ENCODE measurements around the gene BMPR2. TPM values are rescaled to one million over a fixed set of nuclear protein-coding genes. Genes with fewer than 3 reads are reported as not detected.
"Not testable (repeated sequence)": the region's sequence is repeated elsewhere in the genome, so short reads cannot be mapped to it uniquely, and the experiment has no call there.

Gene BMPR2
- total RNA-seq, 1 donor from 2014 or later = 11.8 TPM

DNA sequence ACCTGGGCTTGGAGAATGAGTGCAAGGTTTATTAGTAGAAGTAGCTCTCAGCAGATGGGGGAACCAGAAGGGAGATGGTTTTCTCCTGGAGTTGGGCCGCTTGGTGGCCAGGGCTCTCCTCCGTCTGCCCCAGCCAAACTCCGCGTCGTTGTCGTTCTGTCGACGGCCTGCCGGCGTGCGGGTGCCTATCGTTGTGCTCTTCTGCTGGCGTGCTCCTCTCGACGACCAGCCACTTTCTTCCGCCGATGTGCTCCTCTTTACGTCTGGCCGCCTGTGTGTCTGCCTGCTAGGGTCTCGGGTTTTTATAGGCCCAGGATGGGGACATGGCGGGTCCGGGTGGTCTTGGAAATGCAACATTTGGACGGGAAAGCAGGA lies 119.1 kb downstream of the BMPR2 start:
- peaks cover 5% of the 10 kb centered on the region for H4K20me1 ChIP-seq (ENCODE audit: low read depth)

DNA sequence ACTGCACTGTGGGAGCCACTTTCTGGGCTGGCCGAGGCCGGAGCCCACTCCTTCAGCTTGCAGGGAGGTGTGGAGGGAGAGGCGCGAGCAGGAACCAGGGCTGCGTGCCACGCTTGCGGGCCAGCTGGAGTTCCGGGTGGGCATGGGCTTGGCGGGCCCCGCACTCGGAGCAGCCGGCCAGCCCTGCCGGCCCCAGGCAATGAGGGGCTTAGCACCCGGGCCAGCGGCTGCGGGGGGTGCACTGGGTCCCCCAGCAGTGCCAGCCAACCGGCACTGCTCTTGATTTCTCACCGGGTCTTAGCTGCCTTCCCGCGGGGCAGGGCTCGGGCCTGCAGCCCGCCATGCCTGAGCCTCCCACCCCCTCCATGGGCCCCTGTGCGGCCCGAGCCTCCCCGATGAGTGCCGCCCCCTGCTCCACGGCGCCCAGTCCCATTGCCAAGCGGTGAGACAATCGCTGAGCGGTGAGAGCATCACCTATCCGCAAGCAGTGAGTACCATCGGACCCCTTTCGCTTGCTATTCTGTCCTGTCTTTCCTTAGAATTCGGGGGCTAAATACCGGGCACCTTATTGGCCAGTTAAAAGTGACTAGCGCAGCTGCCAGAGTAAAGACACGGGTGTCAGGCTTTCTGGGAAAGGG lies 120.8 kb downstream of the BMPR2 start:
- Histone ChIP-seq H3K4me2 (peak overlapping the region; percentile 12), H3K4me1 (peaks cover 11% of the 10 kb centered on the region), H3F3A (ENCODE audit: low read depth) (peaks cover 14% of the 10 kb centered on the region)
- H3K9me3 Mint-ChIP-seq; H3K4me3 ChIP-seq; H4K20me1 ChIP-seq (ENCODE audit: low read depth); H3K9ac ChIP-seq; DNase-seq (ENCODE audit: low spot score); H3K27me3 ChIP-seq; H3K36me3 ChIP-seq; H2AFZ ChIP-seq (replicated peaks); H3K27ac ChIP-seq; H3K27ac Mint-ChIP-seq; H3K9me3 ChIP-seq (ENCODE audit: low read depth); H3K27me3 Mint-ChIP-seq (ENCODE audit: insufficient read depth, low read depth); H3K79me2 ChIP-seq (ENCODE audit: low read depth): not testable (repeated sequence)
- Mint-ChIP-seq H3K4me3 (peak overlapping the region; percentile 73), H3K4me1 (peaks cover 19% of the 10 kb centered on the region), H3K36me3 (peaks cover 10% of the 10 kb centered on the region)

More for the DNA sequence above, 119.1 kb downstream of the BMPR2 start:
- H3K4me3 ChIP-seq = no peak overlapping the region
- H3F3A ChIP-seq (ENCODE audit: low read depth) = peaks cover 14% of the 10 kb centered on the region
- no peaks in the 10 kb centered on the region for H3K9me3 ChIP-seq (ENCODE audit: low read depth)
- H3K9ac ChIP-seq = no peak overlapping the region
- H3K4me1 ChIP-seq = peaks cover 11% of the 10 kb centered on the region
- Mint-ChIP-seq H3K4me1 (peaks cover 19% of the 10 kb centered on the region), H3K9me3 (peaks cover 3% of the 10 kb centered on the region), H3K27ac (no peak overlapping the region), H3K36me3 (peaks cover 8% of the 10 kb centered on the region), H3K4me3 (no peak overlapping the region), H3K27me3 (ENCODE audit: insufficient read depth, low read depth) (no peaks in the 10 kb centered on the region)
- no peak overlapping the region for H3K4me2 ChIP-seq
- no peak overlapping the region for H3K27ac ChIP-seq
- DNase-seq (ENCODE audit: low spot score) = no peak
- TF ChIP-seq EZH2 (IDR thresholded peaks at IDR 0.05) = no peak
- TF ChIP-seq, protein P1, sequence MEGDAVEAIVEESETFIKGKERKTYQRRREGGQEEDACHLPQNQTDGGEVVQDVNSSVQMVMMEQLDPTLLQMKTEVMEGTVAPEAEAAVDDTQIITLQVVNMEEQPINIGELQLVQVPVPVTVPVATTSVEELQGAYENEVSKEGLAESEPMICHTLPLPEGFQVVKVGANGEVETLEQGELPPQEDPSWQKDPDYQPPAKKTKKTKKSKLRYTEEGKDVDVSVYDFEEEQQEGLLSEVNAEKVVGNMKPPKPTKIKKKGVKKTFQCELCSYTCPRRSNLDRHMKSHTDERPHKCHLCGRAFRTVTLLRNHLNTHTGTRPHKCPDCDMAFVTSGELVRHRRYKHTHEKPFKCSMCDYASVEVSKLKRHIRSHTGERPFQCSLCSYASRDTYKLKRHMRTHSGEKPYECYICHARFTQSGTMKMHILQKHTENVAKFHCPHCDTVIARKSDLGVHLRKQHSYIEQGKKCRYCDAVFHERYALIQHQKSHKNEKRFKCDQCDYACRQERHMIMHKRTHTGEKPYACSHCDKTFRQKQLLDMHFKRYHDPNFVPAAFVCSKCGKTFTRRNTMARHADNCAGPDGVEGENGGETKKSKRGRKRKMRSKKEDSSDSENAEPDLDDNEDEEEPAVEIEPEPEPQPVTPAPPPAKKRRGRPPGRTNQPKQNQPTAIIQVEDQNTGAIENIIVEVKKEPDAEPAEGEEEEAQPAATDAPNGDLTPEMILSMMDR (IDR thresholded peaks at IDR 0.05) = no peak
- no peak for TF ChIP-seq EZH2phosphoT487 (IDR thresholded peaks at IDR 0.05)
- H2AFZ ChIP-seq (replicated peaks) = no peak overlapping the region
- no peaks in the 10 kb centered on the region for H3K27me3 ChIP-seq
- H3K36me3 ChIP-seq = no peaks in the 10 kb centered on the region
- no peaks in the 10 kb centered on the region for H3K79me2 ChIP-seq (ENCODE audit: low read depth)

DNA sequence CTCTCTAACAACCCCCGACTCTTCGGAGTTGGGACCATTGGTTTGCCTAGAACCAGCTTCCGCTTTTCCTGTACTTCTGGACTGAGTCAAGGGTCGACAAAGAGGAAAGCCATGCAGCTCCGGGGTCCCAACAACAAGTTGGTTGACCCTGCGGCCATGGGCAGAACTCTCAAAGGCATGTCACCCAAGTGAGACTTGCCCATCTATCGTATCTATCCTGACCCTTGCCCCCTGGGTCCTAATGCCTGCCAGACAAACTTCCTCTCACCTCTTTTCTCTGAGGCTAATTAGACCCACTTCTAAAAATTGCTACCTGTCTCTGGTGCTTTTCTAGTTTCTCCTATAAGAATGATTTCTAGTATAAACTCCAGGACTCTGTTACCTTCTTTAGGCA lies 121.3 kb downstream of the BMPR2 start:
- not testable (repeated sequence) for H3K36me3 ChIP-seq; H4K20me1 ChIP-seq (ENCODE audit: low read depth); H3K27me3 ChIP-seq; H3K4me3 ChIP-seq; H3K9me3 ChIP-seq (ENCODE audit: low read depth); H3K9ac ChIP-seq; H3K79me2 ChIP-seq (ENCODE audit: low read depth); H3K27ac ChIP-seq; H2AFZ ChIP-seq (replicated peaks); H3K27me3 Mint-ChIP-seq (ENCODE audit: insufficient read depth, low read depth); DNase-seq (ENCODE audit: low spot score); H3K9me3 Mint-ChIP-seq; H3K27ac Mint-ChIP-seq
- H3K4me3 Mint-ChIP-seq = peak overlapping the region; percentile 73
- H3K36me3 Mint-ChIP-seq = peaks cover 13% of the 10 kb centered on the region
- H3K4me1 Mint-ChIP-seq = peaks cover 19% of the 10 kb centered on the region
- Histone ChIP-seq H3K4me2 (peak overlapping the region; percentile 12), H3K4me1 (peaks cover 11% of the 10 kb centered on the region), H3F3A (ENCODE audit: low read depth) (peaks cover 14% of the 10 kb centered on the region)

DNA sequence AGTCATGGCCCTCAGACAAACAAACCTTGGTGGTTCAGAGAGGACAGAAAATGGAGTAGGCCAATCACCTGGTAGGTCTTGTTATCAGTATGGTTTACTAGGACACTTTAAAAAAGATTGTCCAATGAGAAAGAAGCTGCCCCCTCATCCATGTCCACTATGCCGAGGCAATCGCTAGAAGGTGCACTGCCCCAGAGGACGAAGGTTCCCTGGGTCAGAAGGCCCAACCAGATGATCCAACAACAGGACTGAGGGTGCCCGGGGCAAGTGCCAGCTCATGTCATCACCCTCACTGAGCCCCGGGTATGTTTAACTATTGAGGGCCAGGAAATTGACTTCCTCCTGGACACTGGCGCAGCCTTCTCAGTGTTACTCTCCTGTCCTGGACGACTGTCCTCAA lies 123.7 kb downstream of the BMPR2 start:
- H3K27ac ChIP-seq; H4K20me1 ChIP-seq (ENCODE audit: low read depth); H3K79me2 ChIP-seq (ENCODE audit: low read depth); H3K9ac ChIP-seq; DNase-seq (ENCODE audit: low spot score); H3K27ac Mint-ChIP-seq; H3K27me3 Mint-ChIP-seq (ENCODE audit: insufficient read depth, low read depth); H2AFZ ChIP-seq (replicated peaks); H3K4me3 ChIP-seq; H3K4me1 Mint-ChIP-seq; H3K4me3 Mint-ChIP-seq; H3K36me3 ChIP-seq; H3F3A ChIP-seq (ENCODE audit: low read depth); H3K27me3 ChIP-seq; H3K4me1 ChIP-seq; H3K4me2 ChIP-seq; H3K9me3 ChIP-seq (ENCODE audit: low read depth); H3K9me3 Mint-ChIP-seq: not testable (repeated sequence)
- H3K36me3 Mint-ChIP-seq = peaks cover 23% of the 10 kb centered on the region

DNA sequence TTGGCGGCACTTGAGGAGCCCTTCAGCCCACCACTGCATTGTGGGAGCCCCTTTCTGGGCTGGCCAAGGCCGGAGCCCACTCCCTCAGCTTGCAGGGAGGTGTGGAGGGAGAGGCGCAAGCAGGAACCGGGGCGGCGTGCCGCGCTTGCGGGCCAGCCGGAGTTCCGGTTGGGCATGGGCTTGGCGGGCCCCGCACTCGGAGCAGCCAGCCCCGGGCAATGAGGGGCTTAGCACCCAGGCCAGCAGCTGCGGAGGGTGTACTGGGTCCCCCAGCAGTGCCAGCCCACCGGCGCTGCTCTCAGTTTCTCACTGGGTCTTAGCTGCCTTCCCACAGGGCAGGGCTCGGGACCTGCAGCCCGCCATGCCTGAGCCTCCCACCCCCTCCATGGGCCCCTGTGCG lies 127.1 kb downstream of the BMPR2 start:
- not testable (repeated sequence) for H3K36me3 ChIP-seq; H3K27me3 ChIP-seq; H3K27ac ChIP-seq; H3K27ac Mint-ChIP-seq; H3K9me3 Mint-ChIP-seq; H3K4me1 Mint-ChIP-seq; H3K9me3 ChIP-seq (ENCODE audit: low read depth); H3K9ac ChIP-seq; H3K4me3 Mint-ChIP-seq; H3K4me2 ChIP-seq; H3F3A ChIP-seq (ENCODE audit: low read depth); H3K79me2 ChIP-seq (ENCODE audit: low read depth); H3K4me3 ChIP-seq; H3K4me1 ChIP-seq; H4K20me1 ChIP-seq (ENCODE audit: low read depth); DNase-seq (ENCODE audit: low spot score); H2AFZ ChIP-seq (replicated peaks); H3K27me3 Mint-ChIP-seq (ENCODE audit: insufficient read depth, low read depth)
- peaks cover 22% of the 10 kb centered on the region for H3K36me3 Mint-ChIP-seq
